Measurements from ENCODE around the gene TMEM87B. TPM values are rescaled to one million over a fixed set of nuclear protein-coding genes. Genes with fewer than 3 reads are reported as not detected.

TMEM87B gene
- total and polyA plus RNA-seq, 2 of the 4 experiments (the other 2 are of a cell fraction): 6.3 to 12.5 TPM

DNA sequence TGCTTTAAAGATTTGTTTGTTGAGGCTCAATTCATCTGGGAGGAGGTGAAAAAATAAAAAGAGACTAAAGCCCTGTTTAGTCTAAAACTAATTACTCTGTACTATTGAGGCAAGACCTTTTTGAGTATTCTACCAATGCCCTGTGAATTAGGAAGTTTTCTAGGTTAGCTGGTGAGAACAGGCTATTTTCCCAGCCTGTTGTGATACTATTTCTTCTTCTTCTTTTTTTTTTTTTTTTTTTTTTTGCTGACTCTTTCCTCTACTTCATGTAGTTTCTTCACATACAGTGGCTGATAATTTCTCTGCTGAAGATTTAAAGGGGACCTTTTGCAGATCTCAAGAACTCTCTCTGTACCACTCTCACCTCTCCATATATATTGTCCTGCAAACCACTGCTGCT, 8.8 kb upstream of the TMEM87B start:
- H4K5ac ChIP-seq (ENCODE audit: low read depth, low read length): no peak overlapping the region
- dilution Hi-C loops (cut with HindIII; ENCODE audit: low sequenced_read_pairs, unreplicated experiment): no loop called here
- no peak overlapping the region for H2BK120ac ChIP-seq (ENCODE audit: low read depth, low read length)
- no peak overlapping the region for H2BK20ac ChIP-seq (ENCODE audit: low read depth, low read length)
- no peak overlapping the region for H2AK5ac ChIP-seq (ENCODE audit: low read depth, low read length)
- ChIA-PET CTCF (no interaction called here), POLR2A (ENCODE audit: unreplicated experiment) (no interaction called here)
- H3K36me3 ChIP-seq (ENCODE audit: control insufficient read depth, insufficient read depth, low read length): no peaks in the 10 kb centered on the region
- H3K14ac ChIP-seq (replicated peaks; ENCODE audit: low read depth, low read length): no peak overlapping the region
- no peaks in the 10 kb centered on the region for H4K20me1 ChIP-seq (ENCODE audit: insufficient read depth, low read length)
- H3K23ac ChIP-seq (ENCODE audit: low read depth, low read length): no peak overlapping the region
- H3K4me1 ChIP-seq (ENCODE audit: control insufficient read depth, insufficient read depth, low read length): no peaks in the 10 kb centered on the region
- no peak overlapping the region for H2BK15ac ChIP-seq (ENCODE audit: low read depth, low read length)
- no peak overlapping the region for H4K91ac ChIP-seq (ENCODE audit: insufficient read depth, low read depth, low read length)
- H2AFZ ChIP-seq (replicated peaks; ENCODE audit: low read length, poor library complexity): no peak overlapping the region
- no peaks in the 10 kb centered on the region for H3K79me1 ChIP-seq (ENCODE audit: low read depth in 1 of 2, low read length in 2 of 2)
- H2AK9ac ChIP-seq (replicated peaks; ENCODE audit: low read depth, low read length, poor library complexity): no peak overlapping the region
- BruUV-seq (replicated peaks): no TSS peak
- no peaks in the 10 kb centered on the region for H3K27me3 ChIP-seq (ENCODE audit: control insufficient read depth, insufficient read depth, low read length)
- no peak overlapping the region for H3K4me3 ChIP-seq (ENCODE audit: insufficient read depth, low read depth, low read length)
- no peak overlapping the region for H3K9ac ChIP-seq (ENCODE audit: low read depth, low read length)
- H3K9me1 ChIP-seq (ENCODE audit: insufficient read depth, low read length): no peaks in the 10 kb centered on the region
- H3K9me3 ChIP-seq (ENCODE audit: control insufficient read depth, insufficient read depth, low read length): peaks cover 14% of the 10 kb centered on the region
- no peak overlapping the region for H2BK5ac ChIP-seq (ENCODE audit: low read depth, low read length, poor library complexity, severe bottlenecking)
- H3K27ac ChIP-seq (ENCODE audit: insufficient read depth, low read length): no peak overlapping the region
- H3K4me2 ChIP-seq (ENCODE audit: low read depth, low read length): no peak overlapping the region
- ATAC-seq (ENCODE audit: low read depth): no peak
- no peak overlapping the region for H3K56ac ChIP-seq (ENCODE audit: extremely low read depth, insufficient read depth, low read length)
- DNase-seq: no peak
- TF ChIP-seq BHLHE40 (IDR thresholded peaks at IDR 0.05; ENCODE audit: low read depth, low read length) (no peak), CHD1 (IDR thresholded peaks at IDR 0.05; ENCODE audit: low read depth, low read length) (no peak), SMC3 (IDR thresholded peaks at IDR 0.05; ENCODE audit: low read depth, low read length) (no peak), POLR2A (IDR thresholded peaks at IDR 0.05; ENCODE audit: low read depth, low read length) (no peak), MAZ (IDR thresholded peaks at IDR 0.05; ENCODE audit: borderline replicate concordance, low read depth, low read length) (no peak), FOS (IDR thresholded peaks at IDR 0.05; ENCODE audit: low read depth, low read length) (no peak), MAFK (IDR thresholded peaks at IDR 0.05; ENCODE audit: low read depth, low read length) (no peak), MXI1 (IDR thresholded peaks at IDR 0.05; ENCODE audit: borderline replicate concordance, low read depth, low read length) (no peak), CEBPB (IDR thresholded peaks at IDR 0.05; ENCODE audit: low read depth, low read length) (no peak)
- TF ChIP-seq, protein P1, sequence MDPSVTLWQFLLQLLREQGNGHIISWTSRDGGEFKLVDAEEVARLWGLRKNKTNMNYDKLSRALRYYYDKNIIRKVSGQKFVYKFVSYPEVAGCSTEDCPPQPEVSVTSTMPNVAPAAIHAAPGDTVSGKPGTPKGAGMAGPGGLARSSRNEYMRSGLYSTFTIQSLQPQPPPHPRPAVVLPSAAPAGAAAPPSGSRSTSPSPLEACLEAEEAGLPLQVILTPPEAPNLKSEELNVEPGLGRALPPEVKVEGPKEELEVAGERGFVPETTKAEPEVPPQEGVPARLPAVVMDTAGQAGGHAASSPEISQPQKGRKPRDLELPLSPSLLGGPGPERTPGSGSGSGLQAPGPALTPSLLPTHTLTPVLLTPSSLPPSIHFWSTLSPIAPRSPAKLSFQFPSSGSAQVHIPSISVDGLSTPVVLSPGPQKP (IDR thresholded peaks at IDR 0.05; ENCODE audit: borderline replicate concordance, low read depth, low read length): no peak
- no peak overlapping the region for H3K18ac ChIP-seq (ENCODE audit: low read depth, low read length)
- H4K8ac ChIP-seq (ENCODE audit: low read depth in 2 of 2, low read length in 2 of 2): no peak overlapping the region
- in situ Hi-C loops (cut with MboI; ENCODE audit: low sequenced_read_pairs): loop anchor here (5.0 kb wide), 1 partner anchor 154 kb away; no protein-coding TSS in a partner anchor
- H3K4ac ChIP-seq (ENCODE audit: low read depth, low read length): no peak overlapping the region
- intact Hi-C loops (cut with micrococcal nuclease): no loop called here

All from IMR-90 (cell line).